Progenitor cell of endocrine pancreas (in vitro differentiated cells): Measurements from ENCODE around the gene TRH. TPM values are rescaled to one million over a fixed set of nuclear protein-coding genes. Genes with fewer than 3 reads are reported as not detected.

ENCODE experiments used
- total RNA-seq: library from RNA; stranded (reverse); gene quantifications from 2 replicates; pipeline ENCODE4 v1.2.1, GENCODE V29; 2021

TRH gene
- total RNA-seq, 1 donor from 2014 or later, result 0.36 TPM

Other genes with a start within 250 kb of the TRH start
- gene TMCC1, start 81.0 kb upstream of the TRH start, total RNA-seq, result 52.5 and 54.0 TPM in 2 replicates
- gene ALG1L2, start 107.1 kb downstream of the TRH start, total RNA-seq, result 3.5 and 3.9 TPM in 2 replicates